CD4-positive, alpha-beta memory T cell (primary cell): ENCODE measurements around the gene MYO1F. TPM values are rescaled to one million over a fixed set of nuclear protein-coding genes. Genes with fewer than 3 reads are reported as not detected.
A peak's percentile ranks its signal among the peaks of the same experiment; 100 is the strongest.
"Not testable (repeated sequence)": the region's sequence is repeated elsewhere in the genome, so short reads cannot be mapped to it uniquely, and the experiment has no call there.

Experiments
- CTCF ChIA-PET: fragments of 350-600 bp; sonication (Branson Sonifier 250); formaldehyde crosslinking; loops from one replicate; lab custom pipeline; 2021; ENCODE audit warnings: inconsistent platforms; ENCODE audit not compliant: partially characterized antibody; lab: Charles Lee
- POLR2A ChIA-PET: fragments of 350-600 bp; sonication (Branson Sonifier 250); formaldehyde crosslinking; loops from one replicate; lab custom pipeline; 2021; ENCODE audit not compliant: partially characterized antibody; lab: Charles Lee
- DNase-seq, 5 donors: peaks; one replicate each; pipeline versions ENCODE4 v3.0.0 to v3.0.0-alpha.2; 2020 to 2022; ENCODE audit warnings: mixed read lengths in 1 of 5
- H3K27ac ChIP-seq: one replicate; pipeline ENCODE4 v1.7.0; 2013; ENCODE audit warnings: low read depth, low read length
- H3K27me3 ChIP-seq: 2 replicates; pipeline ENCODE4 v1.7.0; 2013; ENCODE audit warnings: mild to moderate bottlenecking, low read length, moderate library complexity; ENCODE audit not compliant: insufficient read depth
- H3K36me3 ChIP-seq: 2 replicates; pipeline ENCODE4 v1.7.0; 2013; ENCODE audit warnings: mild to moderate bottlenecking, low read length, moderate library complexity; ENCODE audit not compliant: insufficient read depth
- H3K4me1 ChIP-seq: 2 replicates; pipeline ENCODE4 v1.7.0; 2013; ENCODE audit warnings: mild to moderate bottlenecking, low read length, moderate library complexity; ENCODE audit not compliant: insufficient read depth
- H3K4me3 ChIP-seq, 2 donors: one replicate each; pipeline ENCODE4 v1.7.0; 2013; ENCODE audit warnings: low read length in 2 of 2, mild to moderate bottlenecking in 1 of 2
- H3K9me3 ChIP-seq, 2 donors: one replicate each; pipeline ENCODE4 v1.7.0; 2013; ENCODE audit warnings: low read length in 2 of 2, control low read depth in 1 of 2; ENCODE audit not compliant: control insufficient read depth in 1 of 2
- H3K27ac Mint-ChIP-seq, 7 donors: one replicate each; pipeline ENCODE4 v1.8.0; 2020 to 2021; ENCODE audit warnings: mixed read lengths in 7 of 7, mild to moderate bottlenecking in 6 of 7, inconsistent platforms in 3 of 7, moderate library complexity in 3 of 7
- H3K27me3 Mint-ChIP-seq, 2 donors: one replicate each; pipeline ENCODE4 v1.8.0; 2020 to 2021; ENCODE audit warnings: mixed read lengths in 2 of 2
- H3K36me3 Mint-ChIP-seq, 2 donors: one replicate each; pipeline ENCODE4 v1.8.0; 2020 to 2021; ENCODE audit warnings: mixed read lengths in 2 of 2, inconsistent platforms in 1 of 2, mild to moderate bottlenecking in 1 of 2
- H3K4me1 Mint-ChIP-seq, 4 donors: one replicate each; pipeline ENCODE4 v1.8.0; 2020 to 2021; ENCODE audit warnings: mixed read lengths in 4 of 4, mild to moderate bottlenecking in 1 of 4
- H3K4me3 Mint-ChIP-seq, 8 donors: one replicate each; pipeline ENCODE4 v1.8.0; 2020 to 2021; ENCODE audit warnings: mixed read lengths in 8 of 8, mild to moderate bottlenecking in 7 of 8, moderate library complexity in 6 of 8, inconsistent platforms in 3 of 8
- H3K9me3 Mint-ChIP-seq, 8 donors: one replicate each; pipeline ENCODE4 v1.8.0; 2020 to 2021; ENCODE audit warnings: mixed read lengths in 8 of 8, mild to moderate bottlenecking in 5 of 8, inconsistent platforms in 3 of 8, moderate library complexity in 1 of 8
- intact Hi-C: fragments of 100-400 bp; cut with micrococcal nuclease; formaldehyde crosslinking; loops from one replicate; pipeline ENCODE4 v1.15.1; 2023
- polyA plus RNA-seq, 2 donors: library from polyadenylated mRNA; unstranded; fragments of 300-500 nt; fragmentation: Illumina TruSeq; gene quantifications; one replicate each; pipeline ENCODE4 v1.2.3, GENCODE V29; 2021
- total RNA-seq, 2 experiments: library from RNA; stranded (reverse); gene quantifications; one replicate each; pipeline ENCODE4 v1.2.3, GENCODE V29; 2021

Gene MYO1F
- total and polyA plus RNA-seq, 4 experiments from 2014 or later, result 35.9 to 359 (median 220) TPM

GRCh38 chr19:8578642-8579265 lies 1.5 kb upstream of the MYO1F start:
- Mint-ChIP-seq H3K27me3 (no peaks in the 10 kb centered on the region), H3K4me1 (peaks cover 28 to 65% (median 44%) of the 10 kb centered on the region in 4 donors)
- H3K4me1 ChIP-seq, result peaks cover 56% of the 10 kb centered on the region

GRCh38 chr19:8577741-8578140 lies 499 bp upstream of the MYO1F start:
- CTCF ChIA-PET, result interaction anchor here (0.5 to 8.8 kb wide), 28 partner anchors 10 to 224 kb away, joined by 3 to 179 read pairs (median 16); partner anchors contain the start of genes HNRNPM, MARCHF2, PRAM1 and ZNF414
- Mint-ChIP-seq H3K4me1 (peaks cover 35 to 75% (median 52%) of the 10 kb centered on the region in 4 donors), H3K4me3 (peak overlapping the region; percentile 91 to 99 (median 98)), H3K9me3 (peaks cover 0 to 5% (median 0%) of the 10 kb centered on the region in 8 donors), H3K36me3 (peaks cover 20 to 26% of the 10 kb centered on the region in 2 donors), H3K27me3 (no peaks in the 10 kb centered on the region), H3K27ac (peak overlapping the region in 6 of 7 donors; percentile 29 to 99 (median 69))
- H3K9me3 ChIP-seq, result no peaks in the 10 kb centered on the region
- peak overlapping the region; percentile 58 for H3K27ac ChIP-seq
- peak overlapping the region in 1 of 2 donors; percentile 78 for H3K4me3 ChIP-seq
- POLR2A ChIA-PET, result interaction anchor here (0.9 to 18.1 kb wide), 11 partner anchors 10 to 165 kb away, joined by 3 to 461 read pairs (median 17); partner anchors contain the start of genes HNRNPM, MARCHF2 and ZNF414
- H3K4me1 ChIP-seq, result peaks cover 66% of the 10 kb centered on the region
- no peaks in the 10 kb centered on the region for H3K27me3 ChIP-seq
- intact Hi-C loops, result loop anchor here (1.0 to 2.0 kb wide), 3 partner anchors 8 to 90 kb away; partner anchors contain the start of gene ZNF414
- no peak for DNase-seq
- no peaks in the 10 kb centered on the region for H3K36me3 ChIP-seq

More at GRCh38 chr19:8578642-8579265, 1.5 kb upstream of the MYO1F start:
- POLR2A ChIA-PET, result interaction anchor here (0.8 to 18.1 kb wide), 12 partner anchors 11 to 166 kb away, joined by 3 to 461 read pairs (median 16); partner anchors contain the start of genes HNRNPM, MARCHF2 and ZNF414
- DNase-seq, result peak; percentile 72 to 80 (median 77)
- Histone ChIP-seq H3K36me3 (no peaks in the 10 kb centered on the region), H3K27ac (peak overlapping the region; percentile 58), H3K9me3 (no peaks in the 10 kb centered on the region), H3K27me3 (no peaks in the 10 kb centered on the region), H3K4me3 (no peak overlapping the region)
- H3K9me3 Mint-ChIP-seq, result peaks cover 0 to 4% (median 0%) of the 10 kb centered on the region in 8 donors
- CTCF ChIA-PET, result interaction anchor here (0.5 to 8.8 kb wide), 42 partner anchors 9 to 313 kb away, joined by 3 to 179 read pairs (median 8); partner anchors contain the start of genes HNRNPM, MARCHF2, PRAM1 and ZNF414
- H3K36me3 Mint-ChIP-seq, result peaks cover 13 to 23% of the 10 kb centered on the region in 2 donors
- intact Hi-C loops, result loop anchor here (1.0 kb wide), 2 partner anchors 9 to 91 kb away; no protein-coding TSS in a partner anchor
- H3K27ac Mint-ChIP-seq, result peak overlapping the region; percentile 33 to 88 (median 81)
- H3K4me3 Mint-ChIP-seq, result peak overlapping the region; percentile 61 to 98 (median 89)

GRCh38 chr19:8576273-8576993 lies 809 bp downstream of the MYO1F start:
- Histone ChIP-seq H3K9me3 (no peaks in the 10 kb centered on the region), H3K4me3 (peak overlapping the region; percentile 78 to 93), H3K4me1 (peaks cover 78% of the 10 kb centered on the region), H3K27ac (peak overlapping the region; percentile 58), H3K36me3 (no peaks in the 10 kb centered on the region), H3K27me3 (no peaks in the 10 kb centered on the region)
- peak in 1 of 5 donors; percentile 37 for DNase-seq
- H3K27ac Mint-ChIP-seq, result peak overlapping the region; percentile 92 to 99 (median 94)
- ChIA-PET POLR2A (interaction anchor here (0.5 to 18.1 kb wide), 19 partner anchors 9 to 223 kb away, joined by 3 to 461 read pairs (median 5); partner anchors contain the start of genes HNRNPM, MARCHF2 and ZNF414), CTCF (interaction anchor here (1.1 to 8.8 kb wide), 13 partner anchors 9 to 222 kb away, joined by 3 to 179 read pairs (median 60); partner anchors contain the start of genes MARCHF2, PRAM1 and ZNF414)
- peaks cover 39 to 88% (median 61%) of the 10 kb centered on the region in 4 donors for H3K4me1 Mint-ChIP-seq
- H3K27me3 Mint-ChIP-seq, result no peaks in the 10 kb centered on the region
- intact Hi-C loops, result loop anchor here (2.0 kb wide), 1 partner anchor 62 kb away; the partner anchor contains the start of gene ZNF414
- H3K36me3 Mint-ChIP-seq, result peaks cover 20 to 25% of the 10 kb centered on the region in 2 donors
- H3K9me3 Mint-ChIP-seq, result peaks cover 0 to 5% (median 0%) of the 10 kb centered on the region in 8 donors
- H3K4me3 Mint-ChIP-seq, result peak overlapping the region; percentile 91 to 99 (median 98)

- ChIA-PET CTCF (interaction anchor here (1.1 to 8.8 kb wide), 10 partner anchors 8 to 221 kb away, joined by 3 to 179 read pairs (median 72); partner anchors contain the start of genes MARCHF2, PRAM1 and ZNF414), POLR2A (interaction anchor here (1.1 to 18.1 kb wide), 14 partner anchors 8 to 869 kb away, joined by 3 to 461 read pairs (median 6); partner anchors contain the start of genes HNRNPM and ZNF414)
- H3K4me3 ChIP-seq, result peak overlapping the region; percentile 78 to 93
- peak; percentile 61 to 82 (median 72) for DNase-seq
- Mint-ChIP-seq H3K9me3 (peaks cover 0 to 5% (median 0%) of the 10 kb centered on the region in 8 donors), H3K27me3 (no peaks in the 10 kb centered on the region), H3K4me1 (peaks cover 40 to 97% (median 63%) of the 10 kb centered on the region in 4 donors), H3K27ac (peak overlapping the region; percentile 92 to 99 (median 94)), H3K4me3 (peak overlapping the region; percentile 91 to 99 (median 98)), H3K36me3 (peaks cover 24 to 32% of the 10 kb centered on the region in 2 donors)
- peak overlapping the region; percentile 58 for H3K27ac ChIP-seq
- intact Hi-C loops, result no loop called here
- H3K4me1 ChIP-seq, result peaks cover 80% of the 10 kb centered on the region
- no peaks in the 10 kb centered on the region for H3K9me3 ChIP-seq
- no peaks in the 10 kb centered on the region for H3K36me3 ChIP-seq
- H3K27me3 ChIP-seq, result no peaks in the 10 kb centered on the region
Observed at GRCh38 chr19:8575467-8575997, 1.7 kb downstream of the MYO1F start.

- H3K27me3 ChIP-seq, intact Hi-C loops, DNase-seq, H3K36me3 ChIP-seq, H3K9me3 ChIP-seq, H3K9me3 Mint-ChIP-seq, H3K27me3 Mint-ChIP-seq: not testable (repeated sequence)
- peak overlapping the region in 1 of 2 donors; percentile 78 for H3K4me3 ChIP-seq
- peaks cover 83% of the 10 kb centered on the region for H3K4me1 ChIP-seq
- peak overlapping the region; percentile 74 to 99 (median 94) for H3K27ac Mint-ChIP-seq
- ChIA-PET POLR2A (interaction anchor here (0.6 to 18.1 kb wide), 5 partner anchors 7 to 1188 kb away, joined by 3 to 461 read pairs (median 3); partner anchors contain the start of gene ZNF414), CTCF (interaction anchor here (0.8 to 8.8 kb wide), 2 partner anchors 10 to 162 kb away, joined by 3 to 93 read pairs; partner anchors contain the start of gene MARCHF2)
- H3K4me1 Mint-ChIP-seq, result peaks cover 42 to 99% (median 70%) of the 10 kb centered on the region in 4 donors
- H3K27ac ChIP-seq, result peak overlapping the region; percentile 58
- H3K4me3 Mint-ChIP-seq, result peak overlapping the region; percentile 91 to 99 (median 98)
- peaks cover 24 to 33% of the 10 kb centered on the region in 2 donors for H3K36me3 Mint-ChIP-seq
Observed at GRCh38 chr19:8574619-8574922, 2.7 kb downstream of the MYO1F start.

GRCh38 chr19:8573316-8573715 lies 3.9 kb downstream of the MYO1F start:
- Histone ChIP-seq H3K27me3 (no peaks in the 10 kb centered on the region), H3K27ac (peak overlapping the region; percentile 2), H3K36me3 (no peaks in the 10 kb centered on the region), H3K4me1 (peaks cover 84% of the 10 kb centered on the region), H3K9me3 (no peaks in the 10 kb centered on the region), H3K4me3 (peak overlapping the region in 1 of 2 donors; percentile 52)
- intact Hi-C loops, result no loop called here
- Mint-ChIP-seq H3K27ac (peak overlapping the region; percentile 74 to 99 (median 92)), H3K9me3 (peaks cover 0 to 5% (median 0%) of the 10 kb centered on the region in 8 donors), H3K36me3 (peaks cover 28 to 37% of the 10 kb centered on the region in 2 donors), H3K4me1 (peaks cover 45 to 99% (median 71%) of the 10 kb centered on the region in 4 donors), H3K27me3 (no peaks in the 10 kb centered on the region), H3K4me3 (peak overlapping the region; percentile 82 to 99 (median 96))
- POLR2A ChIA-PET, result interaction anchor here (1.6 to 18.1 kb wide), 2 partner anchors 56 to 68 kb away, joined by 4 to 461 read pairs; partner anchors contain the start of gene ZNF414
- no peak for DNase-seq
- CTCF ChIA-PET, result no interaction called here
